ENCODE results near the gene CUBN. TPM values are rescaled to one million over a fixed set of nuclear protein-coding genes. Genes with fewer than 3 reads are reported as not detected.

Gene CUBN
- total RNA-seq, 1 donor from 2014 or later = 1.0 TPM

- peaks cover 26% of the 10 kb centered on the region for H3K4me1 Mint-ChIP-seq (ENCODE audit: unreplicated experiment)
- peaks cover 9% of the 10 kb centered on the region for H3K9me3 Mint-ChIP-seq
- no peaks in the 10 kb centered on the region for H3K36me3 Mint-ChIP-seq
- H3K4me3 Mint-ChIP-seq = no peak overlapping the region
- H3K27ac Mint-ChIP-seq = no peak overlapping the region
- TF ChIP-seq, protein P1, sequence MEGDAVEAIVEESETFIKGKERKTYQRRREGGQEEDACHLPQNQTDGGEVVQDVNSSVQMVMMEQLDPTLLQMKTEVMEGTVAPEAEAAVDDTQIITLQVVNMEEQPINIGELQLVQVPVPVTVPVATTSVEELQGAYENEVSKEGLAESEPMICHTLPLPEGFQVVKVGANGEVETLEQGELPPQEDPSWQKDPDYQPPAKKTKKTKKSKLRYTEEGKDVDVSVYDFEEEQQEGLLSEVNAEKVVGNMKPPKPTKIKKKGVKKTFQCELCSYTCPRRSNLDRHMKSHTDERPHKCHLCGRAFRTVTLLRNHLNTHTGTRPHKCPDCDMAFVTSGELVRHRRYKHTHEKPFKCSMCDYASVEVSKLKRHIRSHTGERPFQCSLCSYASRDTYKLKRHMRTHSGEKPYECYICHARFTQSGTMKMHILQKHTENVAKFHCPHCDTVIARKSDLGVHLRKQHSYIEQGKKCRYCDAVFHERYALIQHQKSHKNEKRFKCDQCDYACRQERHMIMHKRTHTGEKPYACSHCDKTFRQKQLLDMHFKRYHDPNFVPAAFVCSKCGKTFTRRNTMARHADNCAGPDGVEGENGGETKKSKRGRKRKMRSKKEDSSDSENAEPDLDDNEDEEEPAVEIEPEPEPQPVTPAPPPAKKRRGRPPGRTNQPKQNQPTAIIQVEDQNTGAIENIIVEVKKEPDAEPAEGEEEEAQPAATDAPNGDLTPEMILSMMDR (conservative IDR thresholded peaks at IDR 0.05) = no peak
- no peak for DNase-seq (ENCODE audit: extremely low spot score, unreplicated experiment)
- no peaks in the 10 kb centered on the region for H3K27me3 Mint-ChIP-seq
These were observed 133.6 kb downstream of the CUBN start for GRCh38 chr10:16995867-16996529.

- no peak overlapping the region for H3K27ac Mint-ChIP-seq
- H3K36me3 Mint-ChIP-seq = no peaks in the 10 kb centered on the region
- no peaks in the 10 kb centered on the region for H3K27me3 Mint-ChIP-seq
- H3K4me3 Mint-ChIP-seq = no peak overlapping the region
- no peak for DNase-seq (ENCODE audit: extremely low spot score, unreplicated experiment)
- TF ChIP-seq, protein P1 (conservative IDR thresholded peaks at IDR 0.05) = no peak
- peaks cover 16% of the 10 kb centered on the region for H3K4me1 Mint-ChIP-seq (ENCODE audit: unreplicated experiment)
- peaks cover 9% of the 10 kb centered on the region for H3K9me3 Mint-ChIP-seq
These were observed 136.4 kb downstream of the CUBN start for GRCh38 chr10:16993186-16993585.

GRCh38 chr10:16992611-16993119, 136.9 kb downstream of the CUBN start:
- Mint-ChIP-seq H3K9me3 (peaks cover 5% of the 10 kb centered on the region), H3K36me3 (no peaks in the 10 kb centered on the region), H3K27me3 (no peaks in the 10 kb centered on the region), H3K4me3 (peak overlapping the region; percentile 19), H3K27ac (no peak overlapping the region), H3K4me1 (ENCODE audit: unreplicated experiment) (peaks cover 16% of the 10 kb centered on the region)
- DNase-seq (ENCODE audit: extremely low spot score, unreplicated experiment) = no peak
- TF ChIP-seq, protein P1 (conservative IDR thresholded peaks at IDR 0.05) = no peak

DNA sequence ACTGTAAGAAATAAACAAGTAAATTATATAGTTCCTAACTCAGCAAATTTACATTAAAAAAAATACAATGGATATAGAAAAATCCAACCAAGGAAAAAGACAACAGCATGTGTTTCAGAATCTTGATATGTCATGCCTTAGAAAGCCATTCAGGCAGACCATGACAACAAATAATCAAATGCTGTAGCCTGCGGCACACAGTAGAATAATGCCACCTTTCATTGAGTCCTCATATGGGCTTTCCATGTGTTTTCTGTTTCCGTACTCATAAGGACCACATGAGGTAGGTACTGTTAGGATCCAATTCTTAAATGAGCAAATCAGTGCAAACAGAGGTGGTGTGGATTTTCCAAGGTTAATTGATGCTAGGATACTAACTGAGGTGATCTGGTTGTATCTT, 138.6 kb downstream of the CUBN start:
- Mint-ChIP-seq H3K4me1 (ENCODE audit: unreplicated experiment) (peaks cover 20% of the 10 kb centered on the region), H3K36me3 (no peaks in the 10 kb centered on the region), H3K27me3 (no peaks in the 10 kb centered on the region), H3K27ac (no peak overlapping the region), H3K4me3 (no peak overlapping the region), H3K9me3 (peaks cover 4% of the 10 kb centered on the region)
- TF ChIP-seq, protein P1 (conservative IDR thresholded peaks at IDR 0.05) = no peak
- no peak for DNase-seq (ENCODE audit: extremely low spot score, unreplicated experiment)

- Mint-ChIP-seq H3K36me3 (no peaks in the 10 kb centered on the region), H3K27ac (no peak overlapping the region), H3K9me3 (peaks cover 4% of the 10 kb centered on the region), H3K27me3 (no peaks in the 10 kb centered on the region), H3K4me1 (ENCODE audit: unreplicated experiment) (peaks cover 17% of the 10 kb centered on the region), H3K4me3 (no peak overlapping the region)
- TF ChIP-seq, protein P1 (conservative IDR thresholded peaks at IDR 0.05) = no peak
- DNase-seq (ENCODE audit: extremely low spot score, unreplicated experiment) = no peak
These were observed 139.8 kb downstream of the CUBN start for GRCh38 chr10:16989826-16990293.
